Activated B cell treated with CpG ODN at 0.5 μM for 24 hours (primary cell): Measurements from ENCODE around the gene SHKBP1. TPM values are rescaled to one million over a fixed set of nuclear protein-coding genes. Genes with fewer than 3 reads are reported as not detected.
A peak's percentile ranks its signal among the peaks of the same experiment; 100 is the strongest.

Source experiments
- ATAC-seq: fragments of 200-7000 bp; cut with Tn5 transposase; one replicate; pipeline ENCODE4 v1.10.0; 2021; ENCODE audit warnings: low read depth, mild to moderate bottlenecking, moderate library complexity
- CTCF ChIA-PET: fragments of 350-600 bp; sonication (Branson Sonifier 250); formaldehyde crosslinking; loops from one replicate; lab custom pipeline; 2021; ENCODE audit warnings: antibody characterized with exemption; lab: Charles Lee
- POLR2A ChIA-PET: fragments of 350-600 bp; sonication (Branson Sonifier 250); formaldehyde crosslinking; loops from one replicate; lab custom pipeline; 2021; ENCODE audit warnings: antibody characterized with exemption; lab: Charles Lee
- DNase-seq: peaks from one replicate; pipeline ENCODE4 v3.0.0; 2022
- H3K27ac Mint-ChIP-seq: one replicate; pipeline ENCODE4 v1.8.0; 2020; ENCODE audit warnings: mixed read lengths
- H3K27me3 Mint-ChIP-seq: one replicate; pipeline ENCODE4 v1.8.0; 2021; ENCODE audit warnings: mixed read lengths
- H3K36me3 Mint-ChIP-seq: one replicate; pipeline ENCODE4 v1.8.0; 2021; ENCODE audit warnings: low read depth, mixed read lengths
- H3K4me1 Mint-ChIP-seq: one replicate; pipeline ENCODE4 v1.8.0; 2021; ENCODE audit warnings: mixed read lengths
- H3K4me3 Mint-ChIP-seq: one replicate; pipeline ENCODE4 v1.8.0; 2020; ENCODE audit warnings: mild to moderate bottlenecking, mixed read lengths
- H3K9me3 Mint-ChIP-seq: one replicate; pipeline ENCODE4 v1.8.0; 2020; ENCODE audit warnings: mixed read lengths
- CTCF ChIP-seq: fragments of 200-600 bp; IDR thresholded peaks from one replicate; pipeline ENCODE4 v1.8.0; 2022; ENCODE audit warnings: antibody characterized with exemption, mild to moderate bottlenecking
- intact Hi-C: fragments of 100-400 bp; cut with micrococcal nuclease; formaldehyde crosslinking; loops from one replicate; pipeline ENCODE4 v1.15.1; 2024
- total RNA-seq: library from RNA; stranded (reverse); gene quantifications from 2 replicates; pipeline ENCODE4 v1.2.3, GENCODE V29; 2022

The SHKBP1 gene
- total RNA-seq, 1 donor from 2014 or later = 213 TPM

- H3K4me1 Mint-ChIP-seq = peaks cover 37% of the 10 kb centered on the region
- ChIA-PET CTCF (interaction anchor here (1.0 to 1.4 kb wide), 4 partner anchors 23 to 29 kb away, joined by 3 to 5 read pairs (median 3); no protein-coding TSS in a partner anchor), POLR2A (interaction anchor here (1.0 to 1.6 kb wide), 3 partner anchors 28 to 37 kb away, joined by 4 to 8 read pairs (median 7); no protein-coding TSS in a partner anchor)
- intact Hi-C loops = loop anchor here (1.0 kb wide), 4 partner anchors 22 to 47 kb away; no protein-coding TSS in a partner anchor
- peak overlapping the region; percentile 88 for H3K4me3 Mint-ChIP-seq
- TF ChIP-seq CTCF = no peak
- no peaks in the 10 kb centered on the region for H3K9me3 Mint-ChIP-seq
- peak overlapping the region; percentile 84 for H3K27ac Mint-ChIP-seq
- H3K36me3 Mint-ChIP-seq = peaks cover 31% of the 10 kb centered on the region
- DNase-seq (peak; percentile 54), ATAC-seq (peak; percentile 58)
- no peaks in the 10 kb centered on the region for H3K27me3 Mint-ChIP-seq
Measured at GRCh38 chr19:40576151-40576584, 505 bp upstream of the SHKBP1 start.

GRCh38 chr19:40578442-40578908, 1.8 kb downstream of the SHKBP1 start:
- DNase-seq (no peak), ATAC-seq (no peak)
- H3K36me3 Mint-ChIP-seq = peaks cover 50% of the 10 kb centered on the region
- POLR2A ChIA-PET = interaction anchor here (0.5 to 1.8 kb wide), 9 partner anchors 8 to 1831 kb away, joined by 3 to 6 read pairs (median 4); no protein-coding TSS in a partner anchor
- peaks cover 39% of the 10 kb centered on the region for H3K4me1 Mint-ChIP-seq
- no peaks in the 10 kb centered on the region for H3K27me3 Mint-ChIP-seq
- no peak overlapping the region for H3K27ac Mint-ChIP-seq
- H3K9me3 Mint-ChIP-seq = no peaks in the 10 kb centered on the region
- peak overlapping the region; percentile 88 for H3K4me3 Mint-ChIP-seq
- TF ChIP-seq CTCF = no peak
- intact Hi-C loops = no loop called here
- CTCF ChIA-PET = interaction anchor here (1.6 kb wide), 1 partner anchor 26 kb away, joined by 3 read pairs; no protein-coding TSS in a partner anchor

GRCh38 chr19:40580619-40581018, 3.9 kb downstream of the SHKBP1 start:
- no peaks in the 10 kb centered on the region for H3K9me3 Mint-ChIP-seq
- ATAC-seq (no peak), DNase-seq (no peak)
- ChIA-PET POLR2A (interaction anchor here (0.7 to 0.8 kb wide), 2 partner anchors 9 to 10 kb away, joined by 3 read pairs; no protein-coding TSS in a partner anchor), CTCF (no interaction called here)
- intact Hi-C loops = loop anchor here (1.0 kb wide), 1 partner anchor 10 kb away; no protein-coding TSS in a partner anchor
- no peak overlapping the region for H3K27ac Mint-ChIP-seq
- H3K36me3 Mint-ChIP-seq = peaks cover 67% of the 10 kb centered on the region
- no peaks in the 10 kb centered on the region for H3K27me3 Mint-ChIP-seq
- no peak for TF ChIP-seq CTCF
- H3K4me1 Mint-ChIP-seq = peaks cover 44% of the 10 kb centered on the region
- H3K4me3 Mint-ChIP-seq = no peak overlapping the region

GRCh38 chr19:40581531-40581930, 4.9 kb downstream of the SHKBP1 start:
- Mint-ChIP-seq H3K9me3 (no peaks in the 10 kb centered on the region), H3K4me3 (no peak overlapping the region), H3K27ac (no peak overlapping the region), H3K36me3 (peaks cover 75% of the 10 kb centered on the region), H3K27me3 (no peaks in the 10 kb centered on the region), H3K4me1 (peaks cover 42% of the 10 kb centered on the region)
- no peak for ATAC-seq
- TF ChIP-seq CTCF = no peak
- CTCF ChIA-PET = no interaction called here
- no peak for DNase-seq
- intact Hi-C loops = no loop called here
- POLR2A ChIA-PET = interaction anchor here (0.7 to 0.8 kb wide), 2 partner anchors 11 kb away, joined by 3 to 4 read pairs; no protein-coding TSS in a partner anchor

- no peak for DNase-seq
- no peak for ATAC-seq
- Mint-ChIP-seq H3K9me3 (no peaks in the 10 kb centered on the region), H3K4me3 (no peak overlapping the region), H3K36me3 (peaks cover 82% of the 10 kb centered on the region), H3K27ac (peak overlapping the region; percentile 24), H3K27me3 (no peaks in the 10 kb centered on the region), H3K4me1 (peaks cover 35% of the 10 kb centered on the region)
- TF ChIP-seq CTCF = no peak
- CTCF ChIA-PET = no interaction called here
- POLR2A ChIA-PET = interaction anchor here (0.6 kb wide), 1 partner anchor 20 kb away, joined by 4 read pairs; no protein-coding TSS in a partner anchor
- intact Hi-C loops = no loop called here
Measured at GRCh38 chr19:40582467-40582866, 5.8 kb downstream of the SHKBP1 start.
